Measurements from ENCODE around the gene CAND1.

DNA sequence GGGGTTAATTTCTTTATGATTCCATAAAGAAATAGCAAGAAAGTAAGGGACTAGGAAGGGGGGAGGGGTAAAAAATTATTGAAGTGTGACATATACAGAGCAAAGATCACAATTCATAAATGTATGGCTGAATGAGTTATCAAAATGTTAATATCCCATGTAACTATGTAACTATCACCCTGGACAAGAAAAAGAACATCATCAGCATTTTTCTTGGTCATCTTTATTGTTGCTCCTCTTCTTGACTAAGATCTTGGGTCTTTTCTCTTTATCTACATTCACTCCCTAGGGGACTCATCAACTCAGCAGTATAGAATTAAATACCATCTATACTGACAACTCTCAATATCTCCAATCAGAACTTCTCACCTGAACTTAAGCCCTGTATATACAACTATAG lies 57.5 kb downstream of the CAND1 start:
- TF ChIP-seq, protein P1, sequence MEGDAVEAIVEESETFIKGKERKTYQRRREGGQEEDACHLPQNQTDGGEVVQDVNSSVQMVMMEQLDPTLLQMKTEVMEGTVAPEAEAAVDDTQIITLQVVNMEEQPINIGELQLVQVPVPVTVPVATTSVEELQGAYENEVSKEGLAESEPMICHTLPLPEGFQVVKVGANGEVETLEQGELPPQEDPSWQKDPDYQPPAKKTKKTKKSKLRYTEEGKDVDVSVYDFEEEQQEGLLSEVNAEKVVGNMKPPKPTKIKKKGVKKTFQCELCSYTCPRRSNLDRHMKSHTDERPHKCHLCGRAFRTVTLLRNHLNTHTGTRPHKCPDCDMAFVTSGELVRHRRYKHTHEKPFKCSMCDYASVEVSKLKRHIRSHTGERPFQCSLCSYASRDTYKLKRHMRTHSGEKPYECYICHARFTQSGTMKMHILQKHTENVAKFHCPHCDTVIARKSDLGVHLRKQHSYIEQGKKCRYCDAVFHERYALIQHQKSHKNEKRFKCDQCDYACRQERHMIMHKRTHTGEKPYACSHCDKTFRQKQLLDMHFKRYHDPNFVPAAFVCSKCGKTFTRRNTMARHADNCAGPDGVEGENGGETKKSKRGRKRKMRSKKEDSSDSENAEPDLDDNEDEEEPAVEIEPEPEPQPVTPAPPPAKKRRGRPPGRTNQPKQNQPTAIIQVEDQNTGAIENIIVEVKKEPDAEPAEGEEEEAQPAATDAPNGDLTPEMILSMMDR (IDR thresholded peaks at IDR 0.05), result no peak
- no peak for TF ChIP-seq POLR2AphosphoS5 (IDR thresholded peaks at IDR 0.05)
- no peak for TF ChIP-seq POLR2A (IDR thresholded peaks at IDR 0.05)
- no peak for TF ChIP-seq EP300 (IDR thresholded peaks at IDR 0.05)
